Stimulated activated memory B cell treated with anti-CD40 and anti-IgM and Interleukin-4, amounts not matched to agents 10 μg/mL and 1 μg/mL and 100 μg/mL, for 72 hours (primary cell): Measurements from ENCODE around the gene ACTL9.

Experiments
- ATAC-seq: fragments of 150-1000 bp; cut with Tn5 transposase; 2 replicates; pipeline ENCODE4 v1.10.0; 2021
- H3K27ac Mint-ChIP-seq: one replicate; pipeline ENCODE4 v1.8.0; 2022; ENCODE audit warnings: mild to moderate bottlenecking, mixed read lengths
- H3K27me3 Mint-ChIP-seq: one replicate; pipeline ENCODE4 v1.8.0; 2022; ENCODE audit warnings: mixed read lengths
- H3K36me3 Mint-ChIP-seq: one replicate; pipeline ENCODE4 v1.8.0; 2022; ENCODE audit warnings: mixed read lengths
- H3K4me1 Mint-ChIP-seq: one replicate; pipeline ENCODE4 v1.8.0; 2022; ENCODE audit warnings: mixed read lengths
- H3K4me3 Mint-ChIP-seq: one replicate; pipeline ENCODE4 v1.8.0; 2022; ENCODE audit warnings: mild to moderate bottlenecking, moderate library complexity, mixed read lengths
- H3K9me3 Mint-ChIP-seq: one replicate; pipeline ENCODE4 v1.8.0; 2022; ENCODE audit warnings: mixed read lengths

Gene ACTL9

DNA sequence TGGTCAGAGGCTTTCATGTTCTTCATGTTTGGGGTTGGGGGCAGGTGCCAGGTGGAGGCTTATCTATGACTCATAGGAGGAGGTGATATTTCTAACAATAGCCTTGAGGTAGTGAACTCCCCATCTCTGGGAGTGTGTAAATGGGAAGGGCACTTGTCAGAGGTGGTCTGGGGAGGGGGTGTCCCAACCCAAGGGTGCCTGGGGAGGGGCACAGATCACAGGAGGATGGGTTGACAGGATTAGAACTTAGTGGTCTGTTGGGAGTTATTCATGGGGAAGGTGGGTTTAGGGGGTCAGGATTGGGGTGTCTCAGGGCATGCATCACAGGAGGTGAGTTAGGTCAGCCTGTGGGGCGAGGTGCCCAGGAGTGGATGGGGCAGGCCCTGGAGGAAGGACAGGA lies 1.6 kb downstream of the ACTL9 start:
- Mint-ChIP-seq H3K27me3 (peaks cover 62% of the 10 kb centered on the region), H3K4me1 (peaks cover under 1% of the 10 kb centered on the region), H3K9me3 (no peaks in the 10 kb centered on the region), H3K27ac (no peak overlapping the region), H3K36me3 (no peaks in the 10 kb centered on the region), H3K4me3 (no peak overlapping the region)
- no peak for ATAC-seq

- H3K9me3 Mint-ChIP-seq = peaks cover 3% of the 10 kb centered on the region
- H3K4me1 Mint-ChIP-seq = no peaks in the 10 kb centered on the region
- peaks cover 68% of the 10 kb centered on the region for H3K27me3 Mint-ChIP-seq
- ATAC-seq = no peak
- H3K4me3 Mint-ChIP-seq = no peak overlapping the region
- H3K27ac Mint-ChIP-seq = no peak overlapping the region
- no peaks in the 10 kb centered on the region for H3K36me3 Mint-ChIP-seq
Observed at GRCh38 chr19:8695911-8696310, 2.7 kb downstream of the ACTL9 start.

DNA sequence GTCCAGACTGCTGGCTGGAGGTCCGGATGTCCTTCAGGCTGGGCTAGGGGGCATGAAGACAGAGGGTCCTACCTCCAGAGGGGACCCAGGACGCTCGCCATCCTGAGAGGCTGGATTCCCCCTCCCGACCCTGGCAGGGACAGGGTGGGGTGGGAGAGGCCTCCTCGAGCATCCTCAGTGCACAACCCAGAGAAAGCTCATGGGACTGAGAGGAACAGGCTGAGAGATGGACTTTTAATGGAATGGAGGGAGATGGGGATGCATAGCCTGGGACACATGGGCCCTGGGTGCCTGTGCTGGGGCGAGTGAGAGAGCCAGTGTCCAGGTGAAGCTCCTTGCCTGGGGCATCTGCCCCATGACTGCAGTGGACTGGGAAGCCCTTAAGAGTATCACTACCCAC lies 3.1 kb downstream of the ACTL9 start:
- no peak for ATAC-seq
- Mint-ChIP-seq H3K4me3 (no peak overlapping the region), H3K27me3 (peaks cover 68% of the 10 kb centered on the region), H3K9me3 (peaks cover 5% of the 10 kb centered on the region), H3K4me1 (no peaks in the 10 kb centered on the region), H3K27ac (no peak overlapping the region), H3K36me3 (no peaks in the 10 kb centered on the region)

- no peak overlapping the region for H3K27ac Mint-ChIP-seq
- H3K4me3 Mint-ChIP-seq = no peak overlapping the region
- H3K36me3 Mint-ChIP-seq = no peaks in the 10 kb centered on the region
- no peaks in the 10 kb centered on the region for H3K4me1 Mint-ChIP-seq
- peaks cover 7% of the 10 kb centered on the region for H3K9me3 Mint-ChIP-seq
- peaks cover 45% of the 10 kb centered on the region for H3K27me3 Mint-ChIP-seq
- ATAC-seq = no peak
Observed at GRCh38 chr19:8690753-8691539, 7.6 kb downstream of the ACTL9 start.

DNA sequence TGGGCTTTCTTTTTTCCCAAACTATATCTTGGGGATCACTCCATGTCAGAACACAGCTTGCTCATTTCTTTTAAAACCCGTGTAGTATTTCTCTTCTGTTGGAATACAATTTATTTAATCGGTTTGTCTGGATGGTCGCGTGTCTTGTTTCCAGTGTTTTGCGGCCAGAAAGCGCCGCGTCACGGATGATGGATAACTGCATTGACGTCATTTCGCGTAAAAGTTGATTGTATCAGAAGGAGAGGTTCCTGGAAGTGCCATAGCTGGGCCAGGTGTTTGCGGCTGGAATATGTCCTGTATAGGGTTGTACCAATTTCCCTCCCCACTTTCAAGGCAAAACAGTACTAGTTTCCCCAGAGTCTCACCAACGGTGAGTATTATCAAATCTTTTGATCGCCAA lies 9.7 kb downstream of the ACTL9 start:
- peaks cover 25% of the 10 kb centered on the region for H3K27me3 Mint-ChIP-seq
- no peaks in the 10 kb centered on the region for H3K4me1 Mint-ChIP-seq
- no peak overlapping the region for H3K27ac Mint-ChIP-seq
- no peaks in the 10 kb centered on the region for H3K36me3 Mint-ChIP-seq
- peaks cover 7% of the 10 kb centered on the region for H3K9me3 Mint-ChIP-seq
- no peak for ATAC-seq
- H3K4me3 Mint-ChIP-seq = no peak overlapping the region

DNA sequence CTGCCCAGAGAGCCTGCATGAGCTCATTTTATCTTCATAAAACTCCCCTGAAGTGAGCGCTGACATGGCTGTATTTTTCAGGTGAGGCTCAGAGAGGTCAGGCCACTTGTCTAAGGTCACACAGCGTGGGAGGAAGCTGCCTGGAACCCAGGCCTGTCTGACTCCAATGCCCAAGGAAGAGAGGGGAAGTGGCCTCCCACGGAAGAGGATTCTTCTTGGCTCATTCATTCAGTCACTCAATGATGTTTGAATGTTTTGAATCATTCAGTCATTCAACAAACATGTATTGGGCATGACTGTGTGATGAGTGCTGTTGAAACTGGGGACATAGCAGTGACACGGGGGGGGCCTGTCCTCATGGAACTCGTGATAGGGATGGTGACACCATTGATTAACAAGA lies 12.0 kb downstream of the ACTL9 start:
- peaks cover 13% of the 10 kb centered on the region for H3K27me3 Mint-ChIP-seq
- no peak overlapping the region for H3K4me3 Mint-ChIP-seq
- H3K4me1 Mint-ChIP-seq = no peaks in the 10 kb centered on the region
- no peak for ATAC-seq
- peaks cover 13% of the 10 kb centered on the region for H3K9me3 Mint-ChIP-seq
- no peaks in the 10 kb centered on the region for H3K36me3 Mint-ChIP-seq
- no peak overlapping the region for H3K27ac Mint-ChIP-seq

- peaks cover 21% of the 10 kb centered on the region for H3K27me3 Mint-ChIP-seq
- H3K9me3 Mint-ChIP-seq = peaks cover 14% of the 10 kb centered on the region
- ATAC-seq = no peak
- H3K36me3 Mint-ChIP-seq = no peaks in the 10 kb centered on the region
- H3K27ac Mint-ChIP-seq = no peak overlapping the region
- H3K4me1 Mint-ChIP-seq = no peaks in the 10 kb centered on the region
- no peak overlapping the region for H3K4me3 Mint-ChIP-seq
Observed at GRCh38 chr19:8684001-8684902, 14.3 kb downstream of the ACTL9 start.

DNA sequence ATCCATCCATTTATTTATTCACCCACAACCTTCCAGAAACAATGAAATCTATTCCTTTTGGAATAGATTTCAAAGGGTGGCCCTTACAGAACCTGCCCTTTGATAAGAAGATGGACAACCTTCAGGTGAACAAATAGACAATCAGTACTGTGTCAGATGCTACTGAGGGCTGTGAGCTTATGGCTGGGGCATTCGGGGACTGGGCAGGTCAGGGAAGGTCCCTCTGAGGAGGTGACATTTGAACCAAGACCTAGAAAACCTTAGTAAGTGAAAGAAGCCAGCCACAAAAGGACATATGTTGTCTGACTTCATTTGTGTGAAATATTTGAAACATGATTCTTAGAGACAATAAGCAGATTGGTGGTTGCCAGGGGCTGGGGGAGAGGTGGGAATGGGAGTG lies 15.7 kb downstream of the ACTL9 start:
- ATAC-seq = no peak
- Mint-ChIP-seq H3K9me3 (peaks cover 21% of the 10 kb centered on the region), H3K4me3 (no peak overlapping the region), H3K36me3 (no peaks in the 10 kb centered on the region), H3K27me3 (peaks cover 30% of the 10 kb centered on the region), H3K27ac (no peak overlapping the region), H3K4me1 (no peaks in the 10 kb centered on the region)

DNA sequence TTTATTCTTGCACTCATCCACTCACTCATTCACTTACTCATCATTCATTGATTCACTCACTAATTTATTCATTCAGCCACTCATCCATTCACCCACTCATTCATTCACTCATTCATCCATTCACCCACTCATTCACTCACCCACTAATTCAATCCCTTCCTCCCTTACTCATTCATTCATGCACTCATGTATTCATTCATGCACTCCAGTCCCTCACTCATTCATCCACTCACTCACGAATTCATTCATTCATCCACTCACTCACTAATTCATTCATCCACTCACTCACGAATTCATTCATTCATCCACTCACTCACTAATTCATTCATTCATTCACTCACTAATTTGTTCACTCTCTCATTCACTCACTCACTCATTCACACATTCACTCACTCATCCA lies 16.1 kb downstream of the ACTL9 start:
- peaks cover 34% of the 10 kb centered on the region for H3K27me3 Mint-ChIP-seq

DNA sequence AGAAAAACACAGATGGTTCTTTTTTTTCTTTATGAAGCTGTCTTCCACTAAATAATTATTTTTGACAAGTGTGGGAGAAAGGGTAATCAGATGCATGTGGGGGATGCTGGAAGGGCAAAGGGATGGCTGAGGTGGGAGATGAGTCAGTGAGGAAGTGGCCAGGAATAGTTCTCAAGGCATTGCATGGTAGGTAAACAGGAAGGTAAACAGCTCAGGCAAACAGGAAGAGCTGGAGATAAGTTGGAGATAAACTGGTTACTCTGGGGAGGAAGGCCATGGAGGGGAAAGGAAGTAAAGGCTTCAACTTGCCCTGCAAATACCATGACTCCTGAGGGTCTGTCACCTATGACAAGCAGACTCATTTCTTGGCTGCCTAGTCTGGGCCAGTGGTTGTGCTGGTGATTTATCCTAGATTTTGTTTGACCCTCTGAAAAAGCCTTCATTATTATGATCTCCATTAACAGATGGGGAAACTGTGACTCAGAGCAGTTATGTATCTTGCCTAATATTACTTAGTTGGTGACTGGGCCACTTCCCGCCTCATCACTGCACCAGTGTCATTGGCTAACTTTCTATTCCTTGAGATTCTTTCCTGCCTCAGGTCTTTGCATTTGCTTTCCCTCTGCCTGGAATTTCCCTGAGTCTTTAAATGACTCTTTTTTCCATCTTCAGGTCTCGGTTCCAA lies 17.1 kb downstream of the ACTL9 start:
- peaks cover 34% of the 10 kb centered on the region for H3K27me3 Mint-ChIP-seq
- no peaks in the 10 kb centered on the region for H3K4me1 Mint-ChIP-seq
- no peak overlapping the region for H3K27ac Mint-ChIP-seq
- peaks cover 24% of the 10 kb centered on the region for H3K9me3 Mint-ChIP-seq
- H3K36me3 Mint-ChIP-seq = no peaks in the 10 kb centered on the region
- no peak for ATAC-seq
- H3K4me3 Mint-ChIP-seq = no peak overlapping the region

More for the DNA sequence above, 16.1 kb downstream of the ACTL9 start:
- no peak for ATAC-seq
- H3K36me3 Mint-ChIP-seq = no peaks in the 10 kb centered on the region
- no peak overlapping the region for H3K27ac Mint-ChIP-seq
- peaks cover 24% of the 10 kb centered on the region for H3K9me3 Mint-ChIP-seq
- H3K4me3 Mint-ChIP-seq = no peak overlapping the region
- H3K4me1 Mint-ChIP-seq = no peaks in the 10 kb centered on the region

GRCh38 chr19:8680676-8681344 lies 17.8 kb downstream of the ACTL9 start:
- peaks cover 34% of the 10 kb centered on the region for H3K27me3 Mint-ChIP-seq
- H3K36me3 Mint-ChIP-seq = no peaks in the 10 kb centered on the region
- no peaks in the 10 kb centered on the region for H3K4me1 Mint-ChIP-seq
- no peak overlapping the region for H3K27ac Mint-ChIP-seq
- ATAC-seq = no peak
- H3K4me3 Mint-ChIP-seq = no peak overlapping the region
- peaks cover 26% of the 10 kb centered on the region for H3K9me3 Mint-ChIP-seq

DNA sequence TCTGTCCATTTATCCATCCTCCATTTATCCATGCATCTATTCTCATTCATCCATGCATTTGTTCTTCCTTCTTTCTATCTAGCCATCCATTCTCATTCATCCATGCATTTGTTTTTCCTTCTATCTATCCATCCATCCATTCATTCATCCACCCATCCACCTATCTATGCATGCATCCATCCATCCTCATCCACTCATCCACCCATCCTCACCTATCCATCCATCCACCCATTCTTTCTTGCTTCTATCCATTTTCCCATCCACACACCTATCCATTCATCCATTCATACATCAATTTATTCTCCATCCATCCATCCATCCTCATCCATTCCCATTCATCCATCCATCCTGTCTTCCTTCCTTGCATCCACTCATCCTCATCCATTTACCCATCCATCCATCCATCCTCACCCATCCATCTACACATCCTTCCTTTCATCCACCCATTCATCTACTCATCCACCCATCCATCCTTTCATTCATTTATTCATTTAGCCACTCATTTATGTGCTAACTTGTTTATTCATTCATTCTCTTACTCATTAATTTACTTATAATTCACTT lies 20.3 kb downstream of the ACTL9 start:
- Mint-ChIP-seq H3K9me3 (peaks cover 29% of the 10 kb centered on the region), H3K36me3 (no peaks in the 10 kb centered on the region), H3K4me3 (no peak overlapping the region), H3K4me1 (no peaks in the 10 kb centered on the region), H3K27me3 (peaks cover 34% of the 10 kb centered on the region), H3K27ac (no peak overlapping the region)
- ATAC-seq = no peak

DNA sequence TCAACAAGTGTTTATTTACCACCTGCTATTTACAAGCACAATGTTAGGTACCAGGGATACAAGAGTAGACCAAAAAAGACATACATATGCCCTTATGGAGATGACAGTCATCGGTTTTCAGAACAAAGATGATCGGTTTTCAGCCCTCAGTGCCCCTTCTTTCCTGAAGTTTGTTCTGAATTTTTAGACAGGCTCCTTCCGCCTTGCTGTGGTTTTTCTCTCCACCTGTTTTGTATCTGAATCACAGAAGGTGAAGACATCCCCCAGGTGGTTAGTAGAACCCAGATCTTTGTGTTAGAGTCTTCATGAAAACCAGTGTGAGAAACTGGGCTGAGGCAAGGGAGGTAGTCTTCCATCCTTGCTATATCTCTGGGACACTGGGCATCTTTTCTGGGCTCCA lies 23.5 kb downstream of the ACTL9 start:
- no peak overlapping the region for H3K27ac Mint-ChIP-seq
- ATAC-seq = no peak
- no peak overlapping the region for H3K4me3 Mint-ChIP-seq
- H3K27me3 Mint-ChIP-seq = peaks cover 12% of the 10 kb centered on the region
- H3K36me3 Mint-ChIP-seq = no peaks in the 10 kb centered on the region
- peaks cover 15% of the 10 kb centered on the region for H3K9me3 Mint-ChIP-seq
- H3K4me1 Mint-ChIP-seq = peaks cover 10% of the 10 kb centered on the region

DNA sequence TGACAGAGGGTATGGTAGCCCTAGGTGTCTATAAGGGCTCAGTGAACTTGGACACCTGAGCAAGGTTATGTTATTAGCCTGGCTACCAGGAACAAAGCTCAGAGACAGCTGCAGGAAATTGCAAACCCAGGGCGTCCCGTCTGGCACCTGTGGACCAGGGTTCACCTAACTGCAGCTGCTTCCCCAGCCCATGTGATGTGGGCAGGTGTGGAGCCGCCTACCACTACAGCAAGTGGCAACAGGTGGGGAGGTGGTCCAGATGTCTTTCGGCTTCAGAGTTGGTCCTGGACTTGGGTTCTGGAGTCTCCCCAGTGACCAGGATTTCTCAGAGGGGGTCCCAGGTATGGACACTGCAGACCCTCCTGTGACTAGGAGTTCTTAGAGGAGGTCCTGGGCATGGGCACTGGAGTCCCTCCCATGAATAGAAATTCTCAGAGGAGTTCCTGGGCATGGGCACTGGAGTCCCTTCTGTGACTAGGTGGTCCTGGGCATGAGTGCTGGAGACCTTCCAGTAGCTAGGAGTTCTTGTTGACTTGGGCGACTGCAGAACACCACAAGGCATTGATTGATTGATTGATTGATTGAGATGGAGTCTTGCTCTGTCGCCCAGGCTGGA lies 25.2 kb downstream of the ACTL9 start:
- H3K36me3 Mint-ChIP-seq = no peaks in the 10 kb centered on the region
- peaks cover 15% of the 10 kb centered on the region for H3K9me3 Mint-ChIP-seq

More for the DNA sequence above, 25.2 kb downstream of the ACTL9 start:
- H3K4me1 Mint-ChIP-seq = peaks cover 10% of the 10 kb centered on the region
- H3K27me3 Mint-ChIP-seq = peaks cover 8% of the 10 kb centered on the region
- ATAC-seq = no peak
- H3K27ac Mint-ChIP-seq = no peak overlapping the region
- no peak overlapping the region for H3K4me3 Mint-ChIP-seq
